ACHN (cell line): ENCODE results near the gene CRISPLD2.
"Not testable (repeated sequence)": the region's sequence is repeated elsewhere in the genome, so short reads cannot be mapped to it uniquely, and the experiment has no call there.

Source experiments
- DNase-seq: peaks from one replicate; pipeline ENCODE4 v3.0.0-alpha.2; 2015
- in situ Hi-C: cut with HindIII; loops from 2 replicates; pipeline ENCODE4 v1.10.0; 2017; ENCODE audit warnings: low sequenced_read_pairs, low pct_ligation_motif_present, low pct_unique_long_range_greater_than_20kb

The CRISPLD2 gene

GRCh38 chr16:84818989-84819643, 669 bp upstream of the CRISPLD2 start:
- DNase-seq: no peak
- in situ Hi-C loops: no loop called here

- DNase-seq: no peak
- in situ Hi-C loops: no loop called here
Observed at GRCh38 chr16:84820305-84820684, 510 bp downstream of the CRISPLD2 start.

- in situ Hi-C loops: no loop called here
- DNase-seq: no peak
Observed at GRCh38 chr16:84820771-84821170, 986 bp downstream of the CRISPLD2 start.

GRCh38 chr16:84821179-84821578, 1.4 kb downstream of the CRISPLD2 start:
- DNase-seq: no peak
- in situ Hi-C loops: no loop called here

- no peak for DNase-seq
- in situ Hi-C loops: no loop called here
Observed at GRCh38 chr16:84821728-84822689, 2.2 kb downstream of the CRISPLD2 start.

- in situ Hi-C loops: no loop called here
- no peak for DNase-seq
Observed at GRCh38 chr16:84822990-84823389, 3.2 kb downstream of the CRISPLD2 start.

GRCh38 chr16:84823484-84823883, 3.7 kb downstream of the CRISPLD2 start:
- DNase-seq: no peak
- in situ Hi-C loops: no loop called here

- in situ Hi-C loops: no loop called here
Observed at GRCh38 chr16:84823926-84824325, 4.1 kb downstream of the CRISPLD2 start.

GRCh38 chr16:84825896-84826557, 6.2 kb downstream of the CRISPLD2 start:
- no peak for DNase-seq
- in situ Hi-C loops: no loop called here

More at GRCh38 chr16:84823926-84824325, 4.1 kb downstream of the CRISPLD2 start:
- no peak for DNase-seq

- no peak for DNase-seq
- in situ Hi-C loops: no loop called here
Observed at GRCh38 chr16:84826558-84826941, 6.8 kb downstream of the CRISPLD2 start.

- in situ Hi-C loops: no loop called here
- DNase-seq: no peak
Observed at GRCh38 chr16:84827131-84827574, 7.4 kb downstream of the CRISPLD2 start.

- in situ Hi-C loops: no loop called here
- no peak for DNase-seq
Observed at GRCh38 chr16:84827897-84828296, 8.1 kb downstream of the CRISPLD2 start.

- no peak for DNase-seq
- in situ Hi-C loops: no loop called here
Observed at GRCh38 chr16:84828322-84828721, 8.5 kb downstream of the CRISPLD2 start.

GRCh38 chr16:84829168-84829965, 9.6 kb downstream of the CRISPLD2 start:
- peak; percentile 98 for DNase-seq
- in situ Hi-C loops: no loop called here

GRCh38 chr16:84830765-84831384, 11.1 kb downstream of the CRISPLD2 start:
- in situ Hi-C loops: no loop called here
- no peak for DNase-seq

- in situ Hi-C loops, DNase-seq: not testable (repeated sequence)
Observed at GRCh38 chr16:84831728-84832127, 11.9 kb downstream of the CRISPLD2 start.

GRCh38 chr16:84832488-84833143, 12.8 kb downstream of the CRISPLD2 start:
- peak; percentile 99 for DNase-seq
- in situ Hi-C loops: no loop called here

GRCh38 chr16:84833144-84833500, 13.3 kb downstream of the CRISPLD2 start:
- no peak for DNase-seq
- in situ Hi-C loops: no loop called here
